ENCODE results near the gene AGPAT2.

DNA sequence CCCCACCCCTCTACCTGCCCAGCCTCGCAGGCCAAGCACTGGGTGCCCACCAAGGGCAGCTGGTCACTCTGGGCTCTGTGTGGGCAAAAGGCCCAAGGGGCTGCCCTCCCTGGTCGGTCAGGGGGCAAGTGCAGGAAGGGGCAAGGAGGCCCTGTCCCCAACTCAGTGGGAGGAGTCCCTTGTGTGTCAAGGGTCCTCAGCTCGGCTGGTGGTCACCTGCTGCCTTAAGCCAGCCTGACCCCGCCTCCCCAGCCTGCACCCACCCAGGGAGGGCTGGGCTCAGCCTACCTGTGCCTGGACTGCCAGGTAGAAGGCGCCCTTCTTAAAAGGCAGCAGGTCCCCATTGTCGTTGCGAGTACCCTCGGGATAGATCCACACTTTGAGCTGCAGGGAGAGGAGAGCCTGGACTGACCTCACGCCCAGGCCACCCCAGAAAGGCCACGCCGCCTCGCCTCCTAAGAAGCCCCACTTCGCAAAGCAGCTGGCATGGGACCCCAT is 10.9 kb downstream of the AGPAT2 start:
- TF ChIP-seq, protein P1, sequence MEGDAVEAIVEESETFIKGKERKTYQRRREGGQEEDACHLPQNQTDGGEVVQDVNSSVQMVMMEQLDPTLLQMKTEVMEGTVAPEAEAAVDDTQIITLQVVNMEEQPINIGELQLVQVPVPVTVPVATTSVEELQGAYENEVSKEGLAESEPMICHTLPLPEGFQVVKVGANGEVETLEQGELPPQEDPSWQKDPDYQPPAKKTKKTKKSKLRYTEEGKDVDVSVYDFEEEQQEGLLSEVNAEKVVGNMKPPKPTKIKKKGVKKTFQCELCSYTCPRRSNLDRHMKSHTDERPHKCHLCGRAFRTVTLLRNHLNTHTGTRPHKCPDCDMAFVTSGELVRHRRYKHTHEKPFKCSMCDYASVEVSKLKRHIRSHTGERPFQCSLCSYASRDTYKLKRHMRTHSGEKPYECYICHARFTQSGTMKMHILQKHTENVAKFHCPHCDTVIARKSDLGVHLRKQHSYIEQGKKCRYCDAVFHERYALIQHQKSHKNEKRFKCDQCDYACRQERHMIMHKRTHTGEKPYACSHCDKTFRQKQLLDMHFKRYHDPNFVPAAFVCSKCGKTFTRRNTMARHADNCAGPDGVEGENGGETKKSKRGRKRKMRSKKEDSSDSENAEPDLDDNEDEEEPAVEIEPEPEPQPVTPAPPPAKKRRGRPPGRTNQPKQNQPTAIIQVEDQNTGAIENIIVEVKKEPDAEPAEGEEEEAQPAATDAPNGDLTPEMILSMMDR (IDR thresholded peaks at IDR 0.05 in 4 of 5, conservative IDR thresholded peaks at IDR 0.05 in 1 of 5) = no peak
- TF ChIP-seq POLR2A (IDR thresholded peaks at IDR 0.05) = no peak
